ENCODE measurements around the gene DZIP1L.

Gene DZIP1L

DNA sequence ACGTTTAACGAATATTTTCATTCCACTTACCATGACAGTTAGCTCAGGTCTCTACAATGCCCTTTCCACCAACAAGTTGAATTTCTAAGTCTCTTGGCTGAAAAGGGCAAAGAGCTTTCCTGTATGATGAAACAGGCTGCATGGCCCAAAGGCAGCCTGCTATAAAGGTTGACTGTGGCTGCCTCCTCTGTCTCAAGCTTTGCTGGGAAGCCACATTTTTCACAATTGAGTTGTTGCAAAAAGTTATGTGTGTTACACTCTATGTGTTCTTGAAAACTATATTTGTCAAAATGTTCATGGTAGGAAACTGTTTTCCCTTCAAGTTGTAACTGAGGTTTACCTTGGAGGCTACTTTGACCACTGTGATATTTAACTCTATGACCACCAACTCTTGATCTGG, 49.5 kb downstream of the DZIP1L start:
- DNase-seq (ENCODE audit: low spot score), result no peak
- TF ChIP-seq, protein P1, sequence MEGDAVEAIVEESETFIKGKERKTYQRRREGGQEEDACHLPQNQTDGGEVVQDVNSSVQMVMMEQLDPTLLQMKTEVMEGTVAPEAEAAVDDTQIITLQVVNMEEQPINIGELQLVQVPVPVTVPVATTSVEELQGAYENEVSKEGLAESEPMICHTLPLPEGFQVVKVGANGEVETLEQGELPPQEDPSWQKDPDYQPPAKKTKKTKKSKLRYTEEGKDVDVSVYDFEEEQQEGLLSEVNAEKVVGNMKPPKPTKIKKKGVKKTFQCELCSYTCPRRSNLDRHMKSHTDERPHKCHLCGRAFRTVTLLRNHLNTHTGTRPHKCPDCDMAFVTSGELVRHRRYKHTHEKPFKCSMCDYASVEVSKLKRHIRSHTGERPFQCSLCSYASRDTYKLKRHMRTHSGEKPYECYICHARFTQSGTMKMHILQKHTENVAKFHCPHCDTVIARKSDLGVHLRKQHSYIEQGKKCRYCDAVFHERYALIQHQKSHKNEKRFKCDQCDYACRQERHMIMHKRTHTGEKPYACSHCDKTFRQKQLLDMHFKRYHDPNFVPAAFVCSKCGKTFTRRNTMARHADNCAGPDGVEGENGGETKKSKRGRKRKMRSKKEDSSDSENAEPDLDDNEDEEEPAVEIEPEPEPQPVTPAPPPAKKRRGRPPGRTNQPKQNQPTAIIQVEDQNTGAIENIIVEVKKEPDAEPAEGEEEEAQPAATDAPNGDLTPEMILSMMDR (conservative IDR thresholded peaks at IDR 0.05; ENCODE audit: low read depth), result no peak
- POLR2A ChIA-PET (ENCODE audit: low non-redundant PET), result no interaction called here
- CTCF ChIA-PET, result interaction anchor here (5.8 kb wide), 1 partner anchor 53 kb away, joined by 42 read pairs; no protein-coding TSS in a partner anchor
- no peak overlapping the region for H3K27ac ChIP-seq

DNA sequence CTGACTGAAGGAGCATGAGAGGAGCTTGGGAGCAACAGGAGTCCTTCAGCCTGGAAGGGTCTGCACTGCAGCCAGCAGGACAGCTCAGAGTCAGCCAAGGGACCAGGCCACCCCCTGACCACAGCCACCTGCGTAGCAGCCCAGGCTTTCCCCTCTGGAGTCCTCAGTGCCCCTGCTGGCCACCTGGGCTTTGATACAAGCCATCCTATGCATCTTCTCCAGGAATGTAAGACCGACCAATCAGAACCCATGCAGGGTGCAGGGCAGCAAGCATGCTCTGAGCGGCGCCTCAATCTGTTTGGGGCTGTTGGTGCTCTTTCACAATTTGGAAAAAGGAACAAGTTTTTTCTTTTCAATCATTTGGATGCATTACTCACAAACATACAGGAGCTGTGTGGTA, 52.0 kb downstream of the DZIP1L start:
- no peak overlapping the region for H3K27ac ChIP-seq
- DNase-seq (ENCODE audit: low spot score), result no peak
- CTCF ChIA-PET, result interaction anchor here (0.6 to 1.9 kb wide), 4 partner anchors 8 to 1028 kb away, joined by 3 to 6 read pairs (median 4); no protein-coding TSS in a partner anchor
- POLR2A ChIA-PET (ENCODE audit: low non-redundant PET), result no interaction called here
- TF ChIP-seq, protein P1 (conservative IDR thresholded peaks at IDR 0.05; ENCODE audit: low read depth), result no peak

DNA sequence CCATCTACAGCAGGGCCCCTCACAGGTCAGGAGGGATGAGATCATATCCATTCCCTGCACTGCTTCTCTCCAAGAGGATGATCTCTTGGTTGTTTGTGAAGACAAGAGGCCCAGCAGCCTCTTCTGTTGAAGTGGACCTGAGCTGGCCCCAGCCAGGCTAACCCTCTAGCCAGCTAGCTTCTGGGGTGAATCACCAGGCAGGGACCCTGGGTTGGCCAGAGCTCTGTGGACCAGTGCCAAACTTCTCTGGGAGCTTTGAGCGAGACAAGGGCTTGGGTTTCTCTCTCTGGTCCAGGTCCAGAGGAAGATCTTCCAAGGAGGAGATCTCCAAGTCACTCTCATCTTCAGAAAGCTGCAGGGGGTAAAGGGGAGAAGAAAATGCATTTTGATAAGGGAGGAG, 52.8 kb downstream of the DZIP1L start:
- TF ChIP-seq, protein P1 (conservative IDR thresholded peaks at IDR 0.05; ENCODE audit: low read depth), result no peak
- ChIA-PET CTCF (no interaction called here), POLR2A (ENCODE audit: low non-redundant PET) (no interaction called here)
- no peak overlapping the region for H3K27ac ChIP-seq
- DNase-seq (ENCODE audit: low spot score), result no peak

DNA sequence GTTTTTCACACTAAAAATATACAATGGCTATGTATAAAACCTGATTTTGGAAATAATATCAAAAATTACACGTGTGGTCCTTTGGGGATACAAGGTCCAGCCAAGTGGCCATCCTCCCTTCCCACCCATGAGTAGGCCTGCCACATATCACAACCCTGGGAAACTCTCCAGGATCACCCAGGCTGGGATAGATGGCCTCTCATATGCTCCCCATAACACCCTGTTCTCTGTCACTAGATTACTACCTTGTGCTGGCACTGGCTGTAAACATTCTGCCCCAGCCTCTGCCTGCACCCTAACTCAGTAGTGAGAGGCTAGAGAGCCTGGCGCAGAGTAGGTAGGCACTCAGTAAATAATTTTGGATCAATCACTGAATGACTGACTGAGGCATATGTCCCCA, 53.4 kb downstream of the DZIP1L start:
- H3K27ac ChIP-seq, result no peak overlapping the region
- POLR2A ChIA-PET (ENCODE audit: low non-redundant PET), result no interaction called here
- CTCF ChIA-PET, result no interaction called here
- DNase-seq (ENCODE audit: low spot score), result no peak
- TF ChIP-seq, protein P1 (conservative IDR thresholded peaks at IDR 0.05; ENCODE audit: low read depth), result no peak

DNA sequence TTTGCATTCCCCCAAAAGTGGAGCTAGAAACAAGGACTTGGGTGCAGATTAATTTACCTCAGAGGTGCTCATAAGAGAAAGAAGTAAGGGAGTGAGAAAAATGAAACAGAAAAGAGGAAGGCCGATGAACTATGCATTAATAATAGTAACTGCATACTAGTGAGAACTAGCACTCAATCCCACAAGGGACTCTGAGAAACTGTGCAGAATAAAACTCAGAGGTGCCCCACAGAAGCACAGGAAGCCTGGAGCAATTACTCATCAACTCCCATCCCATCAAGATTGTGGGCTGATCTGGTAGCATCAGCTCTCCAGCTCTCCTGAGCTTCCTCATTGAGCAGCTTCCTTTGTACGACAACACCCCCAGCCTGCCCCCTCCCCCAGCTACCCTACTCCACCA, 54.6 kb downstream of the DZIP1L start:
- ChIA-PET POLR2A (ENCODE audit: low non-redundant PET) (no interaction called here), CTCF (interaction anchor here (0.8 to 1.8 kb wide), 2 partner anchors 9 to 58 kb away, joined by 4 to 6 read pairs; no protein-coding TSS in a partner anchor)
- TF ChIP-seq, protein P1 (conservative IDR thresholded peaks at IDR 0.05; ENCODE audit: low read depth), result no peak
- H3K27ac ChIP-seq, result no peak overlapping the region
- DNase-seq (ENCODE audit: low spot score), result no peak

DNA sequence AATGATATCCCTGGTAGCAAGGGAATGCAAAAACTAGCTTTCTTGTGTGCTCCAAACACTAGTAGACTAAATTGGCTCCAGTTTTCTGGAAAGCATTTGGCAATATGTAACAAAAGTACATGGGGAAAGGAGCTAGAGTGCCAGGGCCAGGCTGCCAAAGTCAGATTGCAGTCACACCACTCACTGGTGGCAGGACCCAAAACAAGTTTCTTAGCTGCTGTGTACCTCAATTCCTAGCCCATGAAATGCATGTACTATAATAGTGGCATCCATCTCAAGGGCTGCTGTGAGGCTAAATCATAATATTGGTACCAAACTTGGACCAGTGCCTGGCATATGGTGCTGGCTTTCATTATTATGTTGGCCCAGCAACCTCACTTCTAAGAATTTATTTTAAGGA, 56.1 kb downstream of the DZIP1L start:
- POLR2A ChIA-PET (ENCODE audit: low non-redundant PET), result no interaction called here
- TF ChIP-seq, protein P1 (conservative IDR thresholded peaks at IDR 0.05; ENCODE audit: low read depth), result no peak
- no peak for DNase-seq (ENCODE audit: low spot score)

DNA sequence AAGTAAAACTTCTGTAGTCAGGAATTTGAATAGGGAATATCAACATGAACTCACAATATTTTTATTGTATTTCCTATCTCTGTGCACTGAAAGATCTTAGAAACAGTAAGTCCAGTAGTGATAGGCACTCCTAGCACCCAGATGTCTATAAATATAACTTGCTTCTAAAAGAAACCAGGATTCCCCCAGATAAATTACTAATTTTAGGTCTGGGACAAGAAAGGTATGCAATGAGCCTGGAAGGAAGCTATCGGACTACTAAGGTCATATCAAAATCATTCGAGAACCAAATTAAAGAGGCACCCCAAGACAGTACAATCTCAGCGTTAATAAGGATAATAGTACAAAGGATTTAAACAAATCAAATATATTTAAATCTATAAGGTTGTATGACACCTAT, 58.0 kb downstream of the DZIP1L start:
- no peak overlapping the region for H3K27ac ChIP-seq
- TF ChIP-seq, protein P1 (conservative IDR thresholded peaks at IDR 0.05; ENCODE audit: low read depth), result no peak
- ChIA-PET POLR2A (ENCODE audit: low non-redundant PET) (no interaction called here), CTCF (no interaction called here)
- DNase-seq (ENCODE audit: low spot score), result no peak

More for the DNA sequence above, 56.1 kb downstream of the DZIP1L start:
- H3K27ac ChIP-seq, result no peak overlapping the region
- CTCF ChIA-PET, result interaction anchor here (0.7 kb wide), 1 partner anchor 88 kb away, joined by 3 read pairs; no protein-coding TSS in a partner anchor

All from RWPE1 (cell line).